ENCODE data around the gene RBM12.

Gene RBM12

GRCh38 chr20:35617397-35618262, 47.1 kb downstream of the RBM12 start:
- peak; percentile 81 for DNase-seq (ENCODE audit: low spot score)
- peak; percentile 30 for TF ChIP-seq CTCF (IDR thresholded peaks at IDR 0.05)
- Histone ChIP-seq H3K4me3 (peak overlapping the region; percentile 79), H3K27ac (peak overlapping the region; percentile 1 to 90)

GRCh38 chr20:35616465-35617396, 48.0 kb downstream of the RBM12 start:
- H3K27ac ChIP-seq, result peak overlapping the region; percentile 1 to 90
- DNase-seq (ENCODE audit: low spot score), result peak; percentile 91
- TF ChIP-seq CTCF (IDR thresholded peaks at IDR 0.05), result no peak
- peak overlapping the region; percentile 79 for H3K4me3 ChIP-seq

- no peak for TF ChIP-seq CTCF (IDR thresholded peaks at IDR 0.05)
- Histone ChIP-seq H3K27ac (peak within 1 kb of the TSS; percentile 71 to 90), H3K4me3 (peak within 1 kb of the TSS; percentile 79)
- DNase-seq (ENCODE audit: low spot score), result peak; percentile 99
Observed at GRCh38 chr20:35615667-35616464, 48.8 kb downstream of the RBM12 start, which contains the start of gene SPAG4. Gene SPAG4 (plus strand): TSS chr20:35615829. CDS start chr20:35616004, 175 bp downstream.

- DNase-seq (ENCODE audit: low spot score), result no peak
- no peak overlapping the region for H3K27ac ChIP-seq
- no peak overlapping the region for H3K4me3 ChIP-seq
- no peak for TF ChIP-seq CTCF (IDR thresholded peaks at IDR 0.05)
Observed at GRCh38 chr20:35611482-35611881, 53.2 kb downstream of the RBM12 start.

GRCh38 chr20:35610833-35611427, 53.8 kb downstream of the RBM12 start:
- Histone ChIP-seq H3K4me3 (no peak overlapping the region), H3K27ac (no peak overlapping the region)
- no peak for TF ChIP-seq CTCF (IDR thresholded peaks at IDR 0.05)
- DNase-seq (ENCODE audit: low spot score), result no peak
